Activated effector memory CD4-positive, alpha-beta T cell treated with anti-CD3 and anti-CD28 coated beads, Interleukin-2, amount 50 U/mL, for 16 hours (primary cell): ENCODE measurements around the gene RPRD1B.
A peak's percentile ranks its signal among the peaks of the same experiment; 100 is the strongest.

ENCODE experiments used
- DNase-seq: peaks from one replicate; pipeline ENCODE4 v3.0.0-alpha.2; 2020

RPRD1B gene, protein sequence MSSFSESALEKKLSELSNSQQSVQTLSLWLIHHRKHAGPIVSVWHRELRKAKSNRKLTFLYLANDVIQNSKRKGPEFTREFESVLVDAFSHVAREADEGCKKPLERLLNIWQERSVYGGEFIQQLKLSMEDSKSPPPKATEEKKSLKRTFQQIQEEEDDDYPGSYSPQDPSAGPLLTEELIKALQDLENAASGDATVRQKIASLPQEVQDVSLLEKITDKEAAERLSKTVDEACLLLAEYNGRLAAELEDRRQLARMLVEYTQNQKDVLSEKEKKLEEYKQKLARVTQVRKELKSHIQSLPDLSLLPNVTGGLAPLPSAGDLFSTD

DNA sequence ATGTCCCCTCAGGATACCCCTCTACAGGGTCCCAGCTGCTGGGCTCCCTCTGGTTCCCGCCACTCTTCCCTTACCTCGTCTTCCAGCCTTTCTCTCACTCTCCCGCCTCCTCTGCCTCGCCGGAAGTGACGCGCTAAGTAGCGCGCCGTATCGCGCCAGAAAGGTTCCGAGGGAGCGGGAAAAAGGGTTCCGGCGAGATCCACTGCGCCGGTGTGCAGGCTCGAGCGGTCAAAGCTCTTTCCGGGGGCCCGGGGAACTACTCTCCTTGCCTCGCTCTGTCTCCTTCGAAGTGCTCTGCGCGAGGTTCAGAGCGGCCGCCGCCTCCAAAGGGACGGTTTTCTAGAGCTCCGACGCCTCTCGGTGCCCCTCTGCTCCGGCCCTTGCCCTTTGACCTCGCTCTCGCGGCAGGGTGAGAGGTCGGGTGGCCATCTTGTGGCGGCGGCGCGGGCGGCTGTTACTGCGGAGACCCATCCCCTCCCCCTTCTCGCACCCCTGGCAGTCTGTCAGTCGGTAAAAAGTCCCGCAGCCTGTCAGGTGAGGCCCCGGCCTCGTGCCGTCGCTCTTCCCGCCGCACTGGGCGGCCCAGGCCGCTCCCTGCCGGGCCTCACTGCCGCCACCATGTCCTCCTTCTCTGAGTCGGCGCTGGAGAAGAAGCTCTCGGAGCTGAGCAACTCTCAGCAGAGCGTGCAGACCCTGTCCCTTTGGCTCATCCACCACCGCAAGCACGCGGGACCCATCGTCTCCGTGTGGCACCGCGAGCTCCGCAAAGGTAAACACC, at the start of gene RPRD1B, which contains the start of gene TTI1:
TSS of gene RPRD1B (plus strand) at position 417 of the 778 bp plus-strand sequence. CDS start at position 619, 202 bp downstream.
TSS of gene TTI1 (minus strand) at position 127 of the 778 bp plus-strand sequence. CDS start 19,640 bp downstream, outside the sequence.
- DNase-seq: peak; percentile 97

DNA sequence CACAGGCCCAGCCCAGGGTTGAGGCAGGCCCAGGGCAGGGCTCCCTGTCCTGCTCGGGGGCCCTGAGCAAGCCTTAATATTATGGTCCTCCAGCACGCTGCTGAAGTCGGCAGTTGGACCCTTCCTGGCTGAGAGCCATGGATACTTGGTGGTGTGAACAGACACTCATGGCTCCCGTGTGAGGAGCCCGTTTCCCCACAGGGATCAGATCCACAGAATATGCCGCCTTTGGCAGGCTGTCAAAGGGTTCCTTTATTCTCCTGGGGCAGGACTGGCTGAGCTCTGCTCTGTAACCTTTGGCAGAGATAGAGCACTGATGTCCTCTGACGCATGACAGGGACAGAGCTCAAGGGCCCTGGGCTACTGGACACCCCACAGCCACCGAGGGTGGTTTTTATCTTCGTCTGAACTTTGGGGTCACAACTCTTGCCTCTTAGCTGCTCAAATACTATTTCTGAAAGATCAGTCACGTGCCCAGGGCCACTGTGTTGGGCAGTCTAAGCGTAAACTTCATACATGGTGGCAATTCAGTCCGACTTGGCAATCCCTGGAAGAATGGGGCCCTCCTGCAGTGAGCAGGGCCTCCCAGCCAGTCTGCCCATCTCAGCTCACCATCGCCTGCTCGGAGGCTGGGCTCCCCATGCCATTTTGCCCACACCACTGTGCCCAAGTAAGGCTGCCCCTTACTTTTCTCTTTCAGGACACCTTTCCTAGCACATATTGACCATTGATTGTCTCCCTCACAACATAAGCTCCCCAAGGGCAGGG, 49.3 kb upstream of the RPRD1B start:
- DNase-seq: no peak

DNA sequence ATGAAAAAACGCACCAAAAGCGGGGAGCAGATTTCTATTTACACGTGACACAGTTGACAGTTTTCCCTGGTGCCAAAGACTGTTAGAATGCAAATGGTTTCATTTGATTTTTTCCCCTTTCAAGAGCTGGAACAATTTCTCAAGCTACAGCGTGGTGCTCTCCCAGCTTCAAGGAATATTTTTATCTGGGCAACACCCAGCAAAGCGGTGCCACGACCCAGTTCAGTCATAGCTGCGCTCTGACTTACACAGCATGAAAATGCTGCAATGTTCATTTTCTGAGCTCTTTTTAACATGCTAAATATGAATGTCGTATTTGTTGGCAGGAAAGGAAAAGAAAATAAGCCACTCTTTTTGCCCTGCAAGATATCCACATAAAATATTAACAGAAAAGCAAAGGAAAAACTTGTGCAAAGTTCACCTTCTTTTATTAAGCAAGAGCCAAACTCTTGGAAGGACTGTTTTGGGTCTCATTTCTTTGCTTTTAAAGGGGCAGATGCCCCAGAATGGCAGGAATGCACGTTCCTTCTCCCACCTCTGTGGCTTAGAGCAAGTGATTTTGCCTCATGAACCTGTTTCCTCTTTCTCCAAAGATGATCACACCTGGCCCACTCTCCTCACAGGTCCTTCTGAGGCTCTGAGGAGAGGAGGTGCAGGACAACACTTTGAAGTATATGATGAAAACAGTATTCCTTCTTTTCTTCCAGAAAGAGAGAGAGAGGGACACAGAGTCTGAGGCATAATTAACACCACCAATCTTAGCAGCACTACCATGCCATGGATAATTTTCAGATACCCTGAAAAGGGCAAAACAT, 47.3 kb upstream of the RPRD1B start:
- DNase-seq: no peak

DNA sequence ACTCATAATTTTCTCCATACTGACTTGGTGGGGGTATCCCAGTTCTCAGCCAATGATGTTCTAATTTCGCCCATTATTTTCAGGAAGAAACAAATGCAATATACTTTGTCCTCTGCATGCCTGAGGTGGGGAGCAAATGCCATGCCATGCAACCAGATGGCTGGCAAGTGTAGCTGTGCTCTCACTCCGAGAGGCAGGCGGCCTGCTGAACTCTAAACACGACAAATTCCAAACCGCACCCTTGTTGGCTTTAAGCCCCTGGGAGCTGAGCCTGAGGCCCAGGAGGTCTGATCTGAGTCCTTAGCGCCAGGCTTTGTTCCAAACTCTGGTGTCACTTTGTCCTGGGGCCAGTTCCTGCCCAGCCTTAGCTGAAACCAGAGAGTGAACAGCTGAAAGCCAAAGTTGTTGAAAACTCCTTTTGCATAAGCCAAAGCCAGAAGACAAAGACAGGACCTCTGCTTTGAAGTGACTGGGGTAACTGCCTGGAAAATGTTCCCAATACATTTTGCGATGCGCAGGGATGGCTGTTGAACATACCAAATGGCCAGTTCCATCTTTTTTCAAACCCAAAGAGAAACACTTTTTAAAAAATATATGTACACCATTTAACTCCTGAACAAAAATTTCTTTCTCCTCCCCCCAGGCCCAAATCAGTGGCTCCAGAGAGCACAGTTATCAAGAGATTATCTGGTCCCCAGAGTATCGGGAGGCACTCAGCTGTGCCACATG, 46.5 kb upstream of the RPRD1B start:
- no peak for DNase-seq

DNA sequence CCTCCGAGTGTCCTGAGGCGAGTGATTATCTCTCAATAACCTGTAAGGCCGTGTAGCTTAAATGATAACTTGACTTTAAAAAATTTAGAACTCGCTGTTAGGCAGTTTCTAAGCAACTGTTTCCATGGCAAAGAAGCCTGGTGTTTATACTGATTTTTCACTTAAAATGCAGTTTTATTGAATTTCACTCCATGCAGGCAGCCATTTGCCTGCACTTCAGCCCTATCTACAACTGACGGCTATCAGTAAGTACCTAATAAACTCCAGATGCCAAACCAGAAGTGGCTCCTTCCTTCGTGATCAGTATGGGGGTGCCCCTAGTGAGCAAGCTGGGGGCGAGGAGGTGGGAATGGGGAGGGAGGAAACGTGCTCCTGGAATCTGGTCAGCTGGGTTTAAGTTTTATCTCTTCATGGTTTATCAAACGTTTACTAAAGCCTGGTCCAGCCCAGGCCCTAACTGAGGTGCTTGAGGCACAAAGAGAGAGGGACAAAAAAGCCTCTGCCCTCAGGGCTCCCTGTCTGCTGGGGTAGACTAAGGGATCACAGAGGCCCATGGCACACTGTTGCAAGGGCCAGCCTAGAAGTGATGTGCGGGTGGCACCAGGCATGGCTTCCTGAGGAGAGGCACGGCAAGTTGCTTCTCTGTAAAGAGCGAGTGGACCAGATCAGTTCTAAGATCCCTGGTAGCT, 45.8 kb upstream of the RPRD1B start:
- no peak for DNase-seq

DNA sequence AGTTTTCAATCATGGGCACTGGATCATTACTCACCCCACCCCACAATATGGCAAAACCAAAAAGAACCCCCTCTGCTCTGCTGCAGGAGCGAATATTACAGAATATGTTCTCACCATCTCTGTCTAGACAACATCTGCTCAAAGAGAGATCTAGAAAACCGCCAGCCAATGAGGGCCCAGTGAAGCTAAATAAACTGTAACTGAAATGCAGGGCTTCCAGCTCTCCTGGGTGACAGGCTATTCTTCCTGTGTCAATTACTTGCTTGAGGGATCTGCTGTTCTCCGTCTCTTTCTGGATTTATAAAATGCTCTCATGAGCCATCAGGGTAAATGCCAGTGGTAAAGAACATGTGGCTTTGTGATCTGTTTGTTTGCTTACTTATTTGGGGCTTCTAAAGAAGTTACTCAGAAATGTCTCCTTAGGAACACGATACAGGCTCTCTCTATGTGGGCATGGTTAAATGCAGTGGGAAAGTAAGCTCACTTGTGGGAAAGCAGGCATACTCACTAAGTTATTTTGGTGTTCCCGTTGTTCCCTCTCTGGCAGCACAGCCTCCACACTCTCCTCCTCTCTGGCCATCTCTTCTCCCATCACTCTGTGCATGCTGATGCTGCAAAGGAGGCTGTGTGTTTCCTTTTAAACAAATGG, 45.1 kb upstream of the RPRD1B start:
- DNase-seq: no peak

DNA sequence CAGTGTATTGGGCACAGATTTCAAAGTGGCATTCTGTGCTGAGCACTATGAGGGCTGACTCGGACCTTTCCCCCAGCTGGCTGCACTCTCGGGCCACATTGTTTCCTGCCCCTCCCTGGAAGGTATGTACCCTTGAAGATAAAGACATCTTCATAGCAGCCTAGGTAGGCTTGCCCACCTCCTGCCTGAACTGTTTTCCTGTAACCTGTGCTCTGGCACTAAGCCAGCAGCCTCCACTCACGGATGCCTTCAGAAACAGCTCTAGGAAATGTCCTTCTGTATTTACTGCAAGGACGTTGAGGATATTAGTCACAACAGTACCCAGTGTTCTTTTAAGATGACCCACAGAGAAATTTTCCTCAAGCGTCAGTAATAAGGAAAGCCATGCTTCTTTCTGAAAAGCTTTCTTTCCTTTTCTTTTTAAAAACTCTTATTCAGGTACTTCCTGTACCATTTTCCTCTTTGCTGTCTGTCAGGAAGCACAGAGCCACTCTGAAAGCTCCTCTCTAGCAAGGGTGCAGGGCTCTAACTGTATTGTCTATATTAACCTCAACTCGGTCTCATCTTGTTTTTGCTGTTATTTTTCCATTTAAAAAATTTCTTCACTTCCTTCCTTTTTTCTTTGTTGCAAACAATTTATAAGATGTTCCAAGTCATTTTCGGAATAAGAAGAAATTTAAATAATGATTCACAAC, 43.8 kb upstream of the RPRD1B start:
- DNase-seq: no peak

DNA sequence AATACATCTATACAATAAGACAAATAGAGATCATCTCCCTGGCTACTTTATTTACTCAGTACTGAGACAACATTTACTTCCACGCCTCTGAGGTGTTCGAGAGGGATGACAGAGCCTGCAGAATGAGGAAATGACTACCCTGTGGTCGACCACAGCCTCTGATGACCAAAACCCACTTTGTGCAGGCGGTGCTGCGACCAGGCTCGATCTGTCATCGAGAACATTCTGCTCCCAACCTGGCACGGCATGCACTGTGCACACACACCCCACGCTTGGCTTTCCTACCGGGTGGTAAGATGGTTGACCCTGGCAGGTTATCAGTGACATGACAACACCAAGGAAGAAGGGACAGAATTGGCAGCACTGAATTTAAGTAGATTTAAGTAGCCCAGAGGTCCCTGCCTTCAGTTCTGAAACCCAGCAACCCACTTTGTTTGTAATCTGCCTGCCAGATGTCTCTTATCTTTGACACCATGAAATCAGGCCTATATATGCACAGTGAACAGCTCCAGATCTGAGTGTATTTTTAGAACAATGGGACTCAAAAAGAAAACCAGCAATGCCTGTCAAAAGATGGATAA, 42.9 kb upstream of the RPRD1B start:
- DNase-seq: peak; percentile 75

DNA sequence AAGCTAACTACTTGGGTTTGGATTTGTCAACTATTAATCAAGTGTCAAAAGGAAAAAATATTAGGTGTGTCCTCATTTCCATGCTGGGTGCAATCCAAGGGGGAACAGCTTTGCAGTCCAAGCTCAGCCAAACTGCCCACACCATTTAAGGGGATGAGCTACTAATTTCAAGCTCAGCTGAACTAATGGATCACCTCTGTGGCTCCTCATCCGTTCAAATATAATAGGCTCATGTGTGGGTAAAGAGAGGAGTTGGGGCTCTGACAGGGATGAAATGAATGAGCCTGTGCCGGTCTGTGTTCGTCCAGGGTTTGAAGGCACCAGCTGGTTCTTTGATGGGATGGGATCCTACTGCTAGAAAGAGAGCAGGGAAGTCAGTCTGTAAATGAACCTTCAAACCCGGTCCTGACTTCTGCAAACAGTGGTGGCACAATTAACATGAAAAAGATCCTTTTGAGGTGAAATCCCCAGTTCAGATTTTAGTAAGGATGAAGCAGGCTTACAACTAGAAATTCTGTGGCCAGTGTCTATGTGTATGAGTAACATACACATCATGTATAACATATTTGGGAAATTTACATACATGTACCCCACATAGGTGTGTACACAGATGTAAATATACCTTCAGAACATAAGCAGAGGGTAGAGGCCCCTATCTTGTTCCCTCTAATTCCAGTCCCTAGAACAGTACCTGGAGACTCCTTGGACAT, 42.2 kb upstream of the RPRD1B start:
- no peak for DNase-seq

DNA sequence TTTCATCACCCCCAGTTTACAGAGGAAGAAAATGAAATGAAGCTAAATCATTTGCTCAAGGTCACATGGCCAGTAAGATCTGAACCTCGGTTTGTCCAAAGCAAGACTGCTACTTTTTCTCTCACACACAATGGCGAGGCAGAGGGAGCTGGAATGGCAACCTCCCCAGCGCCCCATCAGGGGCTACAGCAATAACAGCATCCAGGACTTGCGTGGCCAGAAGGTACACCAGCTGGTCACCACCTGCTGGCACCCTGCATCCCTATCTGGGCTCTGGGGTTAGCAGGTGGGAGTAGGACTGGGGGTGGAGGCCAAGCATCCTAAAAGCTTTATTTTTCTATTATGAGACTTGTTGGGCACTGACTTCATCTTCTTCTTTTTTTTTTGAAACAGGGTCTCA, 41.6 kb upstream of the RPRD1B start:
- DNase-seq: no peak

DNA sequence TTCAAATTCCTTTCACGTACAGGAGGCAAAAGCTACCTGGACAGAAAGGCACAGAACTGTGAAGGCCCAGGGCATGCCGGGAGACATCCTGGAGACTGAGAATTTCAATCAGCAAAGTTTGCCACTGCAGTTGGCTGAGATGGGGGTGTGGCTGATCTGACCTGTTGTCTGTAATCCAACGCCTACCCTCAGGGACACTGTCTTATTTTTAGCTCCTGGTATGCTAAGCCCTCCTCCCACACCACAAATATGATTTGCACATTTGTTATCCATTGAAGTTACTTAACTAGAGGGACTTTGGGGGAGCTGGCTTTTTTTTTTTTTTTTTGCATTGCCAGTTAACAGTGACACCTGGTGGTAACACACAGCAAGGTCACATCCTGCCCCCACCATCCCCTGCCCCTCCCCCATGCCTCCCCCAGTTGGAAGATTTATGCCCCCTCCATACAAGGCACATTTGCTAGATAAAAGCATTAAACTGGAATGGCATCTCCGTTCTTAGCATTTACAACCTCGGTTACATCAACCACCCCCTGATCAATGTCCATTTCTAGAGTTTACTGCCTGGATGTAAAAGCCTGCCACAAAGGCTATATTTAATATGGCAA, 40.6 kb upstream of the RPRD1B start:
- no peak for DNase-seq

DNA sequence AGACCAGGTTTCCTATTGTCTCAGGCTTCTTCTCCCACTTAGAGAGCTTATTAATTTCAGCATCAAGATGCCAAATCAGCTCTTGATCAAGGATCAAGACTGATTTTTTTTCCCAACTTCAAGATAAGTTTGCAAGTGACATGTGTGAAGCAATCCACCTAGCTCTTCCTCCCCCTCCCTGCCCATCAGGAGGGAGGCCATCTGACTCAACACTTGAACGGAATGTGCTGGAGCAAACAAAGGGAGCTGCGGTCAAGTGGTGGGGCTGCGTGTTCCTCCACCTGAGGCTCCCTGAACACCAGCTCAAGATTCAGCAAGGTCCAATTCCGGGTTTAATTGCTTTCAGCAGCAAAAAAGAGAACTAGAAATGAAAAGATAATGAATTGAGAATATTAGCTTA, 39.0 kb upstream of the RPRD1B start:
- DNase-seq: no peak

DNA sequence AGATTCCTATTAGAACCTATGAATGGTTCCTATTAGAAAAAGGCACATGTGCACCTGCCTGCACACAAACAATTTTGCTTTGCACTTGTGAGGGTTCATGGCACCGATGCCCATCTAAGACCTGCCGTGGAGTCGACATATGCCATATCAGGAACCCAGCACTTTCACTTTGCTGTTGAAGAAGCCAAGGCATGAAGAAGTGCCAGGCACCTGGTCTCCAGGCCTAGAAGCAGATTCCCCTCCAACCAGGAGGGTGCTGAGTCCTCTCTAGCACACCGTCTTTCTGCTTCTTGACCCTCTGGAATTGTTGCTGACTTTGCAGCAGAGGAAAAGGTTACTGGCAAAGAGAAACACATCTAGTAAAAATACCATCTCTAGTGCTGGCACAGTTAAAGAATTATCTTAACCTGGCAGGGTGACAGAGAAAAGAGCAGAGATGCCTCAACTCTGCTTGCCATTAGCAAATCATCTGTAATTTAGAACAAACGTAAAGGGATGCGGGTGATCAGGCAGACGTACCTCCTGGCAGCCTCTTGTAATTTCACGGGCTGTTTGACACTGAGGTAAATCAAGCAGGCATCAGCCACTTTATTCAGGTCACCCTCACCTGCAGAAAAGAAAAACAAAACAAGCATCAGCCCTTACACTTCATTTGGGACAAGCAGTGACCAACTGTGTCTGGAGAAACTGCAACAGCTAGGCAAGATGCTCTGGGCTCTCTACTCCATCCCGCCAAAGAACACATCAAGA, 37.5 kb upstream of the RPRD1B start:
- DNase-seq: no peak

DNA sequence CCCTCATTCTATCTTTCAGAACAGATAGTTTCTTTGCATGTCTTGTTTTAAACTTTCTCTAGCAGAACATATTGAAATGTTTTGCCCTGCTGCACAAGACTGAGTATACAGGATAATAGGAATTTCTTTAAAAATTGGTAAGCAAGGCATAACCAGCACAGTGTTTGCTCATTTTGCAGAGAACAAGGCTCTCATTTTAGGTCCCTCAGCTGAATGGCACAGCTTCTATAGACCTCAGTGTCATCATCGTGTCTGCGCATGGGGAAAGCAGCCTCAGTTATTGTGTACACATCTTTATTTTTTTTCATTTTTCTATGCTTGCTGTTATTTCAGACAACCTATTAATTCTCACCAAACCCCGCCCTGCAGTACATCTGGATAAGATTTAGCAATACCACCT, 36.0 kb upstream of the RPRD1B start:
- no peak for DNase-seq

DNA sequence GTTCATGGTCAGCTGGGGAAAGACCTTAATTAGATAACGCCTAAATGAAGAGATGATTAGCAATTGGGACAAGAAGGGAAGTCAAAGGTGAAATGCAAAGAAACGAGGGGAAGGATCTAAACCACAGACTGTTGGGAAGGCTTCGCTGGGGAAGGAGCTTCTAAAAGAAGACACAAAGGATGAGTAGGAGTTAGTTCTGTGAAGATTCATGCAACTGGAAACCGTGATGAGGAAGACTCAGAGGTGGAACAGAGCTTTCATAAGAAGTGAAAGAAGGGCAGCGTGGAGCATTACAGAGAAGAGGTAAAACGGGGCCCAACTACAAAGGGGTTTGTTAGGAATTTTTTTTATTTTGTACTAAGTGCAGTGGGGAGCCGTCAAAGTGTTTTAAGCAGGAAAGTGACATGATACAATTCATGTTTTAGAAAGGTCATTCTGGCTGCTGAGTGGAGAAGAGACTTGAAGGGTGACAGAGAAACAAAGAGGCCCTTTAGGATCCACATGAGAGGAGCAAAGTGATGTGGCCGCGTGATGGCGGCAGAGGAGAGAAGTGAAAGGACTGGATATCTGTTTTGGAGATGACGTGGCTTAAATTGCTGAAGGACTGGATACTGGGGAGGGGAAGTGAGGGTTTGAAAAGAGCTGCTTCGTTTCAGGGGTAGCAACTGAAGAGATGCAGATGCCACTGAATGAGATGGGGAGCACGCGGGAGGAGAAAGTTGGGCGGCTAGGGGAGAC, 33.9 kb upstream of the RPRD1B start:
- no peak for DNase-seq

DNA sequence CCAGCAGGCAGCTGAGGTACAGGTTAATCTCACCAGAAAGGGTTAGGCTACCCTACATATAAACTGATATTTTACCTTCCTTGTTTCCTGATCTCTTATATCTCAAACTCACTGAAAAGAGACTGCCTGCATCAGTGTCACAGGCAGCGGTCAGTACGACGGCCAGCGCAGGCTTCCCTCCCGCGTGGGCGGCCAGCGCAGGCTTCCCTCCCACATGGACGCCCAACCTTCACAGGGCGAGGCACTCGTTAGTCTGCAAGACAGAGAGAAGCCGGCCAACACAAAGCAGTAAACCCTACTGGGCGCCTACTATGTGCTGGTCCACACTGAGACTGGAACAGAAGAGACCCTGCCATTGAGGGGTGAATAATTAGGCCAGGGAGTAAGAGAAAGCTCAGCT, 33.3 kb upstream of the RPRD1B start:
- no peak for DNase-seq
